ENCODE measurements around the gene CFHR2.
"Not testable (repeated sequence)": the region's sequence is repeated elsewhere in the genome, so short reads cannot be mapped to it uniquely, and the experiment has no call there.

Gene CFHR2

DNA sequence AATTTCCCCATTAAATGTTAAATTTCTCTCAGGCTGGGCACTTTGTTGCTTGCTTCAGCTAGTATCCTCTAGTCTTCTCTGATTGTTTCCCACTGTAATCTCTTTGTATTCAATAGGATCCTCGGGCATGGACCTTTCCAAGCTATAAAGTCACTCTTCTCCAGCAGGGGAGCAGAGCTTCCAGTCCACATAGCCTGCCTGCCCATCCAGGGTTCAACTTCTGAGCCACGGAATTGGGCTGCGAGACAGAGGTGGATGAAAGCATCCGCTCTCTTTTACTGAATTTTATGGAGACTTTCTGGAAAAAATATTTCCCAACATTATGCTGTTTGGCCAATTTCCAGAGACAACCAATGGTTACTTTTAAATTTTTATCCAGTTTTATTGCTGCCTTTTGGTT, 32.7 kb downstream of the CFHR2 start:
- TF ChIP-seq, protein P1, sequence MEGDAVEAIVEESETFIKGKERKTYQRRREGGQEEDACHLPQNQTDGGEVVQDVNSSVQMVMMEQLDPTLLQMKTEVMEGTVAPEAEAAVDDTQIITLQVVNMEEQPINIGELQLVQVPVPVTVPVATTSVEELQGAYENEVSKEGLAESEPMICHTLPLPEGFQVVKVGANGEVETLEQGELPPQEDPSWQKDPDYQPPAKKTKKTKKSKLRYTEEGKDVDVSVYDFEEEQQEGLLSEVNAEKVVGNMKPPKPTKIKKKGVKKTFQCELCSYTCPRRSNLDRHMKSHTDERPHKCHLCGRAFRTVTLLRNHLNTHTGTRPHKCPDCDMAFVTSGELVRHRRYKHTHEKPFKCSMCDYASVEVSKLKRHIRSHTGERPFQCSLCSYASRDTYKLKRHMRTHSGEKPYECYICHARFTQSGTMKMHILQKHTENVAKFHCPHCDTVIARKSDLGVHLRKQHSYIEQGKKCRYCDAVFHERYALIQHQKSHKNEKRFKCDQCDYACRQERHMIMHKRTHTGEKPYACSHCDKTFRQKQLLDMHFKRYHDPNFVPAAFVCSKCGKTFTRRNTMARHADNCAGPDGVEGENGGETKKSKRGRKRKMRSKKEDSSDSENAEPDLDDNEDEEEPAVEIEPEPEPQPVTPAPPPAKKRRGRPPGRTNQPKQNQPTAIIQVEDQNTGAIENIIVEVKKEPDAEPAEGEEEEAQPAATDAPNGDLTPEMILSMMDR (IDR thresholded peaks at IDR 0.05; ENCODE audit: low read depth, low read length): no peak
- H3K4me3 ChIP-seq (ENCODE audit: low read depth, low read length): no peak overlapping the region
- no peak for DNase-seq (ENCODE audit: low read depth, low spot score)
- in situ Hi-C loops (cut with HindIII; ENCODE audit: low sequenced_read_pairs): no loop called here

DNA sequence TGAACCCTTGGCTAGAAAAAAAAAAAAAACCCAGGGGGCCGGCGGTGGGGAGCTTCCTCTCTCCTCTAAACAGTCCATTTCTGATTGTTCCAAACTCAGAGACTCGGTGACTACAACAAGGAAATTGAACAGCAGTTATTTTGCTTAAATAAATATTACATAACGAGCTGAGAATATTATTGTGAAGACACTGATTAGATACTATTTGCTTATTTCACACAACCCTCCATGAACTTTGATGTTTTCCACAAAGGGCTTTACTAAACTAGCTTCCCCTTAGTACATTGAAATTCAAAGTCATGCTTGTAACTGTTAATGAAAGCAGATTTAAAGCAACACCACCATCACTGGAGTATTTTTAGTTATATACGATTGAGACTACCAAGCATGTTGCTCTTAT, 33.7 kb downstream of the CFHR2 start, which contains the start of gene CFHR5:
Gene CFHR5, plus strand, starts transcription at position 279 of the 400 bp plus-strand sequence. Its CDS starts 109 bp downstream, at position 388.
- TF ChIP-seq, protein P1 (IDR thresholded peaks at IDR 0.05; ENCODE audit: low read depth, low read length): no peak
- in situ Hi-C loops (cut with HindIII; ENCODE audit: low sequenced_read_pairs): no loop called here
- H3K4me3 ChIP-seq (ENCODE audit: low read depth, low read length): no peak within 1 kb of the TSS
- no peak for DNase-seq (ENCODE audit: low read depth, low spot score)

DNA sequence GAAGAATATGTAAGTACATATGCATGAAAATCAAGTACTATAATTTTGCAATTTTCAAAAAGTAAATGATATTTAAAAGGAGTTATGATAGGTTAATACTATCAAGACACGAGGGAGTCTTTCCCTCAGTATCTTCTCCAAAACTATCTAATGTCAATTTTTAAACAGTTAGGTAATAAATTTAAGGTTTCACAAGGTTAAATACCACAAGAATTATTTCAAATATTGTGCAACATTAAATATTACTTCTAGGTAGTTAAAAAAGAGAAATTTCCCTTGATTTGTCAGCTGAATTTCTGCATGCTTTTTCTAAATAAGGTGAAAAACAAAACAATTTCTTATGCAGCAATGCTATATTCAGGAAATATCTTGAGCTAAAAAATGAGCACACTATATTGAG, 37.3 kb downstream of the CFHR2 start:
- no peak overlapping the region for H3K4me3 ChIP-seq (ENCODE audit: low read depth, low read length)
- DNase-seq (ENCODE audit: low read depth, low spot score): no peak
- TF ChIP-seq, protein P1 (IDR thresholded peaks at IDR 0.05; ENCODE audit: low read depth, low read length): no peak
- in situ Hi-C loops (cut with HindIII; ENCODE audit: low sequenced_read_pairs): no loop called here

DNA sequence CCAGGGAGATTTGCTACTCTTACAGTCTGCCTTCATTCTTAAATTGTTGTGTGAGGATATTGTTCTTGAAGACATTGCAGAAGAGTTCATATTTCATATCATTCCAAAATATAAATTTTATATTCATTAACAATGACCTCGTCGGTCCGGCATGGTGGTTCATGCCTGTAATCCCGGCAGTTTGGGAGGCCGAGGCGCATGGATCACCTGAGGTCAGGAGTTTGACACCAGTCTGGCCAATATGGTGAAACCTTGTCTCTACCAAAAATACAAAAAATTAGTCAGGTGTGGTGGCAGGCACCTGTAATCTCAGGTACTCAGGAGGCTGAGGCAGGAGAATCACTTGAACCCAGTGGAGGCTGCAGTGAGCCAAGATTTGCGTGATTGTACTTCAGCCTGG, 38.7 kb downstream of the CFHR2 start:
- in situ Hi-C loops (cut with HindIII; ENCODE audit: low sequenced_read_pairs): not testable (repeated sequence)

DNA sequence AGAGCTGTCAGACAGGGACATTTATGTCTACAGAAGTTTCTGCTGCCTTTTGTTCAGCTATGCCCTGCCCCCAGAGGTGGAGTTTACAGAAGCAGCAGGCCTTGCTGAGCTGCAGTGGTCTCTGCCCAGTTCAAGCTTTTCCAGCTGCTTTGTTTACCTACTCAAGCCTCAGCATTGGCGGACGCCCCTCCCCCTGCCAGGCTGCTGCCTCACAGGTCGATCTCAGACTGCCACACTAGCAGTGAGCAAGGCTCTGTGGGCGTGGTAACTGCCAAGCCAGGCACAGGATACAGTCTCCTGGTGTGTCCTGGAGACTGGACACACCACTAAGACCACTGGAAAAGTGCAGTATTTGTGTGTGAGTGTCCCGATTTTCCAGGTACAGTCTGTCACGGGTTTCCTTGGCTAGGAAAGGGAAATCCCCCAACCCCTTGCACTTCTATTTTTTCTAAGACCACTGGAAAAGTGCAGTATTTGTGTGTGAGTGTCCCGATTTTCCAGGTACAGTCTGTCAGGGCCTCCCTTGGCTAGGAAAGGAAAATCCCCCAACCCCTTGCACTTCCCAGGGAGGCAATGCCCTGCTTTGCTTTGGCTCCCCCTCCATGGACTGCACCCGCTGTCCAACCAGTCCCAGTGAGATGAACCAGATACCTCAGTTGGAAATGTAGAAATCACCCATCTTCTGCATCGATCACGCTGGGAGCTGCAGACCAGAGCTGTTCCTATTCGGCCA, 48.5 kb downstream of the CFHR2 start:
- in situ Hi-C loops (cut with HindIII; ENCODE audit: low sequenced_read_pairs); H3K4me3 ChIP-seq (ENCODE audit: low read depth, low read length): not testable (repeated sequence)
- peak; percentile 19 for DNase-seq (ENCODE audit: low read depth, low spot score)

More for the DNA sequence above, 38.7 kb downstream of the CFHR2 start:
- DNase-seq (ENCODE audit: low read depth, low spot score); H3K4me3 ChIP-seq (ENCODE audit: low read depth, low read length): not testable (repeated sequence)

DNA sequence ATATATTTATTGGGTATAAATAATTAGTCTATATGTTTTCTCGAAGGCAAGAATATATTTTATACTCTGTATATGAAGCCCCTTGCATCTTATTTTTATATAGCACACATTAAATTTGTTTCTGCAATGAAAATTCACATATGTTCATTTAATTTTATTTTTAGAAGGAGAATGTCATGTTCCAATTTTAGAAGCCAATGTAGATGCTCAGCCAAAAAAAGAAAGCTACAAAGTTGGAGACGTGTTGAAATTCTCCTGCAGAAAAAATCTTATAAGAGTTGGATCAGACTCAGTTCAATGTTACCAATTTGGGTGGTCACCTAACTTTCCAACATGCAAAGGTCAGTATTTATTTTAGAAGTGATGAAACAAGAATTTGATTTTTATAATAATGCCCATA, 50.4 kb downstream of the CFHR2 start:
- DNase-seq (ENCODE audit: low read depth, low spot score): no peak
- in situ Hi-C loops (cut with HindIII; ENCODE audit: low sequenced_read_pairs): no loop called here
- TF ChIP-seq, protein P1 (IDR thresholded peaks at IDR 0.05; ENCODE audit: low read depth, low read length): no peak
- no peak overlapping the region for H3K4me3 ChIP-seq (ENCODE audit: low read depth, low read length)

DNA sequence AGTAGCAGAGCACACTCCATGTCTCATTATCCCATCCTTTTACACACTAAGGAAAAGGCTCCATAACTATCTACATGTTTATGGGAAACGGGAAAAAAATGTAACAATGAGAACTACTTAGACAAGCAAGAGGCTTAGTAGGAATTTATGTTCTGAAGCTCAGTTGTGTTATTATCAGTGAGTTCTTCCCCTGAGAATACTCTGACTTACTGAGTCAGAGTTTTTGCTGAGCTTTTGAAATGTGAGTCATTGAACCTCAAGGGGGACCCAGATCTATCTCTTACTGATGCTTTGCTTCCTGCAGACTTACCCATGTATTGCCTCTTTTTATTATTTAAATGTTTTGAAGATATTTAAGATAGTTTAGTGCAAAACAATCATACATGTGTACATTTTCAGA, 53.9 kb downstream of the CFHR2 start:
- H3K4me3 ChIP-seq (ENCODE audit: low read depth, low read length): no peak overlapping the region
- DNase-seq (ENCODE audit: low read depth, low spot score): peak; percentile 70
- in situ Hi-C loops (cut with HindIII; ENCODE audit: low sequenced_read_pairs): no loop called here
- TF ChIP-seq, protein P1 (IDR thresholded peaks at IDR 0.05; ENCODE audit: low read depth, low read length): peak; percentile 16

All from astrocyte of the spinal cord (primary cell).